ES-I3 (cell line): Measurements from ENCODE around the gene CLSTN2.

Source experiments
- H3K36me3 ChIP-seq: 2 replicates; pipeline ENCODE4 v1.6.1; 2013; ENCODE audit warnings: mild to moderate bottlenecking, low read length, control low read depth, moderate library complexity; ENCODE audit not compliant: insufficient read depth
- H3K4me1 ChIP-seq: 2 replicates; pipeline ENCODE4 v1.6.1; 2013; ENCODE audit warnings: mild to moderate bottlenecking, control low read depth, low read length; ENCODE audit not compliant: insufficient read depth
- H3K9ac ChIP-seq: 2 replicates; pipeline ENCODE4 v1.6.1; 2013; ENCODE audit warnings: low read depth, mild to moderate bottlenecking, low read length, moderate library complexity
- H3K9me3 ChIP-seq: 2 replicates; pipeline ENCODE4 v1.6.1; 2013; ENCODE audit warnings: mild to moderate bottlenecking, low read length, moderate library complexity; ENCODE audit not compliant: control insufficient read depth, insufficient read depth

CLSTN2 gene

DNA sequence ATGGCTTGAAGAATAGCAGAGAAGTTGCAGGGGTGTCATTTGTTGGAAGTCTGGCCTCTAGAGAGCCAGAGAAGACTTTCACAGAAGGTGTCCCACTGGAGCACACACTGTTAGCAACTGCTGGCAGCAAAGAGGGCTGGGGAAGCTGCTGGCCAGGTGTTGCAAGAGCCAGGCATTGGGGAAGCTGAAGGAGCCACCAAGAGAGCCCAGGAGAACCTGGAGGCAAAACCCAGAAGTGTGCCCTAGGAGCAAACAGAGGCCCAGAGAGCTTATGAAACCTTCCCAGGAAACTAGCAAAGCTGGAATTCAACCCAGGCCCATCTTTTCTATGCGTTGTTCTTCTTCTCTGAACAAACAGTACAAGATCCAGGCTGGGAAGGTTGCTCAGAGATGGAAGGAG lies 610.2 kb downstream of the CLSTN2 start:
- Histone ChIP-seq H3K4me1 (no peaks in the 10 kb centered on the region), H3K36me3 (no peaks in the 10 kb centered on the region)

GRCh38 chr3:140545756-140546155 lies 610.8 kb downstream of the CLSTN2 start:
- Histone ChIP-seq H3K4me1 (no peaks in the 10 kb centered on the region), H3K9me3 (no peaks in the 10 kb centered on the region), H3K9ac (no peak overlapping the region), H3K36me3 (no peaks in the 10 kb centered on the region)

More for the DNA sequence above, 610.2 kb downstream of the CLSTN2 start:
- H3K9ac ChIP-seq, result no peak overlapping the region
- no peaks in the 10 kb centered on the region for H3K9me3 ChIP-seq

- Histone ChIP-seq H3K36me3 (no peaks in the 10 kb centered on the region), H3K4me1 (no peaks in the 10 kb centered on the region), H3K9me3 (no peaks in the 10 kb centered on the region), H3K9ac (no peak overlapping the region)
Measured at GRCh38 chr3:140546649-140547048, 611.7 kb downstream of the CLSTN2 start.

DNA sequence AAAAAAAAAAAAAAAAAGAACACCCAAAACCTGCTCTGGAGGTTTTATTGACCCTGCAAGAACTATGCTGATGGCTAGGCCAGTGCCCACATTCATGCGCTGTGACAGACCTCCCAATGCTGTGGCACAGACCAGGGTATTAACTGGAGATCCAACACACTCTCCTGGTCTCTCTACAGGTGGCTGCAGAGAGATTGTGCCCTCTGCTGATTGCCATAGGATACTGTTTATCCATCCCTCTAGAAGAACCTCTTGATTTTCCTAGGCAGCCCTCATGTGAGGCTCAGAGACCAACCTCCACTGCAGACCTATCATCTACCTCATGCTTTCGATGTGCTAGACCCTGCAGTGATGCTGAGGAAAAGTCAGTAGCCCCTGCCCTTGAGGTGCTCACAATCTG lies 617.4 kb downstream of the CLSTN2 start:
- no peak overlapping the region for H3K9ac ChIP-seq
- H3K36me3 ChIP-seq, result no peaks in the 10 kb centered on the region
- no peaks in the 10 kb centered on the region for H3K4me1 ChIP-seq
- H3K9me3 ChIP-seq, result no peaks in the 10 kb centered on the region

- H3K4me1 ChIP-seq, result no peaks in the 10 kb centered on the region
- no peaks in the 10 kb centered on the region for H3K36me3 ChIP-seq
Measured at GRCh38 chr3:140552898-140553297, 617.9 kb downstream of the CLSTN2 start.

GRCh38 chr3:140553591-140553990 lies 618.6 kb downstream of the CLSTN2 start:
- Histone ChIP-seq H3K36me3 (no peaks in the 10 kb centered on the region), H3K9ac (no peak overlapping the region), H3K4me1 (no peaks in the 10 kb centered on the region), H3K9me3 (no peaks in the 10 kb centered on the region)

More at GRCh38 chr3:140552898-140553297, 617.9 kb downstream of the CLSTN2 start:
- Histone ChIP-seq H3K9me3 (no peaks in the 10 kb centered on the region), H3K9ac (no peak overlapping the region)

DNA sequence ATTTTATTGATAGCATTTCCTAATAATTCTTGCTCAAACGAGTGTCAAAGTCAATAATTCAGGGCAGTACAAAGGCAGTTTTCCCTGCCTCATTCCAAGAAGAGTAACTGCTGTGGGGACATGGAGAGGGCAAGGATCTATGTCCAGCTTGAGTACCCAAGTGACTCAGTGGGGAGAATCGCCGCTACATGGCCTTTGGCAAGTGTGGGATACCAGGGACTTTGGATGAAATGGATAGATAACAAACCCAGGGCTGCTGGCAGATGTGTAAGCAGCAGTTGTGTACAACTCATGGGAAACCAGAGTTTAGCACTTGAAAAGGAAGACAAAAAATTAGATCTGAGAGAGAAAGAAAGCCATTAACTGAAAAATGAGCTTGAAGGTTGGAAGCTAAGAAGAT lies 620.7 kb downstream of the CLSTN2 start:
- no peak overlapping the region for H3K9ac ChIP-seq
- no peaks in the 10 kb centered on the region for H3K4me1 ChIP-seq
- no peaks in the 10 kb centered on the region for H3K9me3 ChIP-seq
- H3K36me3 ChIP-seq, result no peaks in the 10 kb centered on the region

DNA sequence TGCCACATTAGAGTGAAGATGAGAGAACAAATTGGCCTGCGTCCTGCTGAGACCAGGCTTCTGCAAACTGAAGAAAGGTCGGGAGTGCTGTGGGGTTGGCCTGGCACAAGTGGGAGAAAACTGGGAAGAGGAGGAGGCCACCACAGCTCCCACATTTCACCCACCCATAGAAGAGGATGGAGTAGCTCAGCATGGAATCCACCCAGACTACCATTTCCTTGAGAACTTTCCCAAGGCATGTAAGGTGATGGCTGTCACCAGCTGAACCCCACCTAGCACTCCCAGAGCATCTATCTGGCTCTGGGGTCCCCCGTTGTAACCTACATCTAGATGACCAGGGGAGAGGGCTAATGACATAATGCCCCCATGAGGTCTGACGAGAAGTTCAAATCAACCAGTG lies 622.5 kb downstream of the CLSTN2 start:
- Histone ChIP-seq H3K9ac (no peak overlapping the region), H3K36me3 (no peaks in the 10 kb centered on the region), H3K9me3 (no peaks in the 10 kb centered on the region), H3K4me1 (no peaks in the 10 kb centered on the region)

DNA sequence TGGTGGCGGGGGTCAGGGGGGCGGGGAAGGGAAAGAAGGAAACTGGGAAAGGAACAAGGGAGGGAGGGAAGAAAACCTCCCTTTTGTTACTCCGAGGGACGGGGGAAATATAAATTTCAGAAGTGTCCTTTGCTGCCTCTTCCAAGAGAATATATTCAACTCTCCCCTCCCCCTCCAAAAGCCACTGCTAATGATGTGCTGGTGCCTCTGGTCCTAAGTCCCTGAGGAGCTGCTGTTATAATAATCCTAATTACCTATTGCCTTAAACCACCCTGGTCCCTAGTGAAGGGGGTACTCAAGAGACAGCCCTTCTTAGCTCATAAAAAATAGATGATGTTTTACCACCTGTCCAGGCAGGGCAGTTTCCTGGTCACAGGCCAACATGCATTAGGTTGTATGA lies 624.6 kb downstream of the CLSTN2 start:
- no peaks in the 10 kb centered on the region for H3K9me3 ChIP-seq
- H3K4me1 ChIP-seq, result no peaks in the 10 kb centered on the region
- no peak overlapping the region for H3K9ac ChIP-seq
- no peaks in the 10 kb centered on the region for H3K36me3 ChIP-seq

- H3K9ac ChIP-seq, result no peak overlapping the region
- H3K4me1 ChIP-seq, result no peaks in the 10 kb centered on the region
- H3K9me3 ChIP-seq, result no peaks in the 10 kb centered on the region
- H3K36me3 ChIP-seq, result no peaks in the 10 kb centered on the region
Measured at GRCh38 chr3:140563206-140563760, 628.3 kb downstream of the CLSTN2 start.

GRCh38 chr3:140568131-140568530 lies 633.1 kb downstream of the CLSTN2 start:
- Histone ChIP-seq H3K4me1 (no peaks in the 10 kb centered on the region), H3K9me3 (no peaks in the 10 kb centered on the region), H3K9ac (no peak overlapping the region), H3K36me3 (no peaks in the 10 kb centered on the region)

DNA sequence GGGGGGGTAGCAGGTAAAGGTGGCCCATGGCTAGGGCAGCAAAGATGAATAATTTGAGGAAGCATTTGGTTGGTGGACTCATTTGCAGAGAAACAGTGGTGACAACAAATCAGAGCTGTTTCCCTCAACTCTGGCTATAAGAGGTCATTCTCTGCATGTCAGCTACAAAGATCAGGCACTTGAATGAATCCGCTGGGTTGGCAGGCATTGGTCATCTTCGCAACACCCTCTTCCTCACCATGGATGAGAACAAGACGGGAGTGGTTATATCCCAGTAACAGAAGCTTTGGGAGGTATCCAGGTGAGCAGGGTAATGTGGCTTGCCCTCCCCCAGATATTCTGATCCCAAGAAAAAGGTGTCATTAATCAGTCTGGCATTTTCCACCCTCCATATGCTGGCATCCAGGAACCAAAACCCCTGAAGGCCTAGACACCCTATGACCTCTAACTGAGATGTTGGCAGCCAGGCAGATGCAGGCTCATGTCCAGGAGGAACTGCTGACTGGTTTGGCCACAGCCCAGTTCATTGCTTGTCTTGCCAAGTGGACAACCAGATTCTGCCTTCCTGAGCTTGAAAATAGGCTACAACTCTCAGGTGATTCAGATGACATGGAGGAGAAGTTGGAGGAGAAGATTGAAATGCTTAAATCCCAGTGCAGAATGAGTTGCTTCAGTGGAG lies 634.0 kb downstream of the CLSTN2 start:
- Histone ChIP-seq H3K9me3 (no peaks in the 10 kb centered on the region), H3K9ac (no peak overlapping the region), H3K4me1 (no peaks in the 10 kb centered on the region), H3K36me3 (no peaks in the 10 kb centered on the region)

DNA sequence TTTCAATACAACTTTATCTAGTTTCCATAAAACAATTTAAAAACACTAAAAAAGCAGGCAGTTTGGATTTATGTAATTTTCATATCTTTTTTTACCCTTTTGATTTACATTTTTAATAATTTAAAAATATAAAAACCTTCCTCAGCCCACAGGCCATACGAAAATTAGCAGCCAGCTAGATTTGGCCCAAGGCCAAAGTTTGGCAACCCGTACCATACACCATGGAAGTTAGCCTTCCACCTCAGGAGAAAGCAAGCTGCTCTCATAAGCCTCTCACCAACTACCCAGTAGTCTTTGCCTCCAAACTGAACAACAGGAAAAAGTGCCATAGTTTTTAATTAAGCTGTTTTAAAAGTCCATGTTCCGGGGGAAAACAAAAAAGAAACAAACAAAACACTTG lies 635.6 kb downstream of the CLSTN2 start:
- Histone ChIP-seq H3K36me3 (no peaks in the 10 kb centered on the region), H3K9me3 (no peaks in the 10 kb centered on the region), H3K4me1 (no peaks in the 10 kb centered on the region), H3K9ac (no peak overlapping the region)

DNA sequence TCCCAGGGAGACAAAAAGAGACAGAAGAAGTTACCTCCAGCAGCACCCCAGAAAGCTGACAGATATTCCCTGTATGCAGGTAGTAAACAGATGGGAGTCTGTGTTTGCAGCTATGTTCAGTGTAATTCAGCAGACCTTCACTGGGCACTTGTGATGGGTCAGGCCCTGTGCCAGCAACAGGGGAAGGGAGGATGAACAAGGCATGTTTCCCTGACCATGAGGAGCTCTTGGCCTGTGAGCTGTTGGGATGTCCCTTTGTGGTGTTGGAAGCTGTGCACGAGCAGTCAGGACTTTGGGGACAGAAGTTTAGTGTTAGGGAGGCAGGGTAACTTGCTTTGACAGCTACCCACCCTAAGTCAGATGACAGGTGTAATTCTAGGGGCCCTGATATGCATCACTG lies 636.9 kb downstream of the CLSTN2 start:
- no peaks in the 10 kb centered on the region for H3K9me3 ChIP-seq
- no peaks in the 10 kb centered on the region for H3K4me1 ChIP-seq
- H3K9ac ChIP-seq, result no peak overlapping the region
- no peaks in the 10 kb centered on the region for H3K36me3 ChIP-seq

DNA sequence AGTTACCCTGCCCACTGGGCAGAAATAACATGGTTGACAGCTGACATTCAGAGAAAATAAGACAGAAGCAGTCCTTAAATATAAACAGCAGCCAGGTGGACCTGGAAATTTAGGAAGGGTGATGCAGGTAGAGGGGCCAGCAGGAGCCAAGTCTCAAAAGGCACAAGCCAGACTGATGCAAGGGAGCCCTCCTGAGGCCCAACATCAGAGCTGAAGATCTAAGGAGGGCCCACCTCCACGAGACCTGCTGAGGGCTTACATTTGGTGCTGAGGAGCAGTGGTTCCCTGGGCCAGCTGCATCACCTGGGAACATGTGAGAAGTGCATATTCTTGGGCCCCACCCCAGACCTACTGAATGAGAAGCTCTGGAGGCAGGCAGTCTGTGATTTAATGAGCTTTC lies 637.3 kb downstream of the CLSTN2 start:
- no peaks in the 10 kb centered on the region for H3K4me1 ChIP-seq
- no peak overlapping the region for H3K9ac ChIP-seq
- H3K9me3 ChIP-seq, result no peaks in the 10 kb centered on the region
- H3K36me3 ChIP-seq, result no peaks in the 10 kb centered on the region
